LHCN-M2 (cell line): ENCODE measurements around the gene FXYD4. TPM values are rescaled to one million over a fixed set of nuclear protein-coding genes. Genes with fewer than 3 reads are reported as not detected.
"Not testable (repeated sequence)": the region's sequence is repeated elsewhere in the genome, so short reads cannot be mapped to it uniquely, and the experiment has no call there.

ENCODE experiments used
- DNase-seq: peaks from one replicate; pipeline ENCODE4 v3.0.0-alpha.2; 2012; ENCODE audit warnings: low read depth
- total RNA-seq: library from RNA; depleted of rRNA; stranded (reverse); fragments of >200 nt; gene quantifications from 2 replicates; pipeline ENCODE4 v1.2.3, GENCODE V29; 2014; rRNA removed

Gene FXYD4
- total RNA-seq, 1 experiment from 2014 or later: not detected

DNA sequence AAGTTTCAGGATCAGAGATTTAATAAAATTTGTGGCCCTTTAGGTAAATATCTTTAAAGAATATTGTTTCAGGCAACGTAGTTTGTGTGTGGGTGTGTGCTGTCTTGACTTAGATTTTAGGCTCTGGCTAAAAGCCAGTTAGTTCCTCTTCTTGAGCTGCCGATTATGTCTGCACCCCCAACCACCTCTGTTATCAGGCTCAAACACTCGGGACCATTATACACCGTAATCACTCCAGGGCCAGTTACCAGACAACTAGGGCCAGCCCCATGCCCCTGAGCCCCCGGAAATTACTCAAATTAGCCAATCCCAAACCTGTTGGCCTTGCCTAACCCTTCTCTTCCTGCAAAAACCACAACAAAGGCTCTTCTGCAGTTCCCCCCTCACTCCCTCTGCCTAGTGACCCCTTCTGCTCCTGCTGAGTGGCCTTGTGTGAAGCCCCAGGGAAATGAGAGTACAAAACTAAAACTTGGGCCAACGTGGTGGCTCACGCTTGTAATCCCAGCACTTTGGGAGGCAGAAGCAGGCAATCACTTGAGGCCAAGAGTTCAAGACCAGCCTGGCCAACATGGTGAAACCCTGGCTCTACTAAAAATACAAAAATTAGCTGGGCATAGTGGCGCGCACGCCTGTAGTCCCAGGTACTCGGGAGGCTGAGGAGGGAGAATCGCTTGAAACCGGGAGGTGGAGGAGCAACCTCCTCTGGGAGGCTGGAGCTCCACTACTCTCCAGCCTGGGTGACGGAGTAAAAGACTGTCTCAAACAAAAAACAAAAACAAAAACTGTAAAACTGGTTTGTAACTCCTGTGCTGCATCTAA is 46.7 kb downstream of the FXYD4 start:
- no peak for DNase-seq

DNA sequence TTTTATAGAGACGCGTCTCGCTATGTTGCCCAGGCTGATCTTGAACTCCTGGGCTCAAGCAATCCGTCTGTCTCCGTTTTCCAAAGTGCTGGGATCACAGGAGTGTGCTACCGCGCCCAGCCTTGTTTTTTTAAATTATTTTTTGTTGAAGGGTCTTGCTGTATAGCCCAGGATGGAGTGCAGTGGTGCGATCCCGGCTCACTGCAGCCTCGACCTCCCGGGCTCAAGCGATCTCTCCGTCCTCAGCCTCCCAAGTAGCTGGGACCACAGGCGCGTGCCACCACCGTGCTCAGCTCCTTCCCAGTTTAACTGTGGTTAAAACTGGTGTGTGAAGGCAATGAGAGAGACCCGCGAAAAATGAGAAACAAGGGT is 48.5 kb downstream of the FXYD4 start:
- DNase-seq: no peak

DNA sequence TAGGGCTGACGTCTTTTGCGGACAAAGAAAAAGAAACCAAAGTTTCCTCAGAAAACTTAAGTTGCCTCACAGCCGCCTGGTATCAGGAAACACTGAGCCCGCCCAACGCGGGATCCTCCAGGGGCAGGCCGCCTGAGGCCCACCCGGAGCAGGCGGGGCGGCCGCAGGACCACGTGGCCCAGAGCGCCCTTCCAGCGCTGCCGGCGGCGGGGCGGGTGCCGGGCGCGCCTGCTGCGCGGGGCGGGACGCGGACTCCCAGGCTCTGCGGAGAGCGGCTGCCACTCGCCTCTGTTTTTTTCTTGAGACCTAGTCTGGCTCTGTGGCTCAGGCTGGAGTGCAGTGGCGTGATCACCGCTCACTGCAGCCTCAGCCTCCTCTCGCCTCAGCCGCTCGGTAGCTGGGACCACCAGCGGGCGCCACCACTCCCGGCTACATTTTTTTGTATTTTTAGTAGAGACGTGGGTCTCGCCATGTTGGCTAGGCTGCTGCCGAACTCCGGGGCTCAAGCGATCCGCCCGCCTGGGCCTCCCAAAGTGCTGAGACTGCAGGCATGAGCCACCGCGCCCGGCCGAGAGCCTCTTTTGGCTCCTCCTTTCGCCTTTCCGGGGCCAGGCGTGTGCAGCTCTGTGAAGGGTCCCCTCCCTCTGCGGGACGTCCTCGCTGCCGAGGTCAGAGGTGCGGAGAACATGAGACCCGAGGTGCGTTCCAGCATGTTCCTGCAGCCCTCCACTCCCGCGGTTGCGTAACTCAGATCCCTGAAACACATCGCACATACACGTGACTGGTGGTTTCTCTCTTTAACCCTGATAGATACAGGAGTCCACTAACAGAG is 49.1 kb downstream of the FXYD4 start:
- peak; percentile 84 for DNase-seq

DNA sequence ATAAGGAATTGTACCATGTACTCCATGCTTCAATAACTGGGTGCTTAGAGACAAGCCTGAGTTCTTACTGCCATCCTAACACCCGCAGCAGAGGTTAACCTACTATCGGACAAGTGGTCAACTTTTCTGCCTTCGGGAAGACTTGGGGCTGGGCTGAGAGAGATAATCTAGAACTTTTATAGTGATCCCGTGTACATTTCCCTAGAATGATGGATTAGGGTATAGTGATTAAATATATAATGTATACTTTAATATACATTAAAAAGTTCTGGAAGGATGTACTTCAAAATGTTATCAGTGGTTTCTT is 49.7 kb downstream of the FXYD4 start:
- DNase-seq: no peak

DNA sequence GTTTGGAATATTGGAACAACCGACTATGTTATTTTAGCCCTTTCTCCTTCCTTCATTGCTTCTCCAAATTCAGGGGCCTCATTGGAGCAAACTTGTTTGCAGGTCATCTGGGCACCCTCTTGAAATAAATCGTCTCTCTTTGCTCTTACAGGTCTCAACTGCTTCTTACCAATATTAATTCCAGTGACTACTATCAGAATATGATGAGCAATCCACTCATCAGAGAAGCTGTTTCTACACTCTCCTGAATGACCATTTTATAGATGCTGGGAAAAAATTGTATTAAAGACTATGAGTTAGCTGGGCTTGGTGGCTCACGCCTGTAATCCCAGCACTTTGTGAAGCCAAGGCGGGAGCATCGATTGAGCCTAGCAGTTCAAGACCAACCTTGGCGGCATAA is 50.1 kb downstream of the FXYD4 start:
- peak; percentile 13 for DNase-seq

DNA sequence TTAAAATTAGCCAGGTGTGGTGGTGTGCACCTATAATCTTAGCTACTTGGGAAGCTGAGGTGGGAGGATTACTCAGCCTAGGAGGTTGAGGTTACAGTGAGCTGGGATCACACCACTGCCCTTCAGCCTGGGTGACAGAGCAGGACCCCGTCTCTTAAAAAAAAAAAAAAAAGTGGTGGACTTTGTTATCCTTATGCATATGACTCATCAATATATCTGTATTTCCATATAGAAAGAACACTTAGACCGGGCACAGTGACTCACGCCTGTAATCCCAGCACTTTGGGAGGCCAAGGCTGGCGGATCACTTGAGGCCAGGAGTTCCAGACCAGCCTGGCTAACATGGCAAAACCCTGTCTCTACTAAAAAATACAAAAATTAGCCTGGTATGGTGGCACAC is 50.5 kb downstream of the FXYD4 start:
- DNase-seq: not testable (repeated sequence)

DNA sequence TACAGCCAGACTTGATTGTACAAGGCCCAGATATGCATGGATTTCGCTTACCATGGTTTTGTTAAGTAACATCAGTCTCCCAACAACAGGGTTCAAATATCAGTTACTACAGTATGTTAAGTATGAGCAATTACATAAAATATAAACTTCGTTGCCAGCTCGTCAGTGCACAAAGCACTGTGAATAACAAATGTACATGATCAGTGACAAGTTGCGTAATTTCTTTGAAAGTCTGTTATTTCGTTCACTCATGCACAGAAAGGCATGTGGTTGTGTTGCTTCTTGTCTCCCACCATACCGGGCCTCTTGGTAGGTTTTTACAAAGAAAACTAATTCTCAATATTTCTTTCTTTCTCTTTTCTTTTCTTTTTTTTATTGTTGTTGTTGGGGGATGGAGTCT is 53.0 kb downstream of the FXYD4 start:
- DNase-seq: no peak

Other genes starting within 250 kb of the FXYD4 start
- gene CSGALNACT2, start 233.2 kb upstream of the FXYD4 start, total RNA-seq: 13.1 and 13.4 TPM in 2 replicates
- gene RASGEF1A, start 104.6 kb upstream of the FXYD4 start, total RNA-seq: not detected in 2 replicates
- 237 and 256 TPM in 2 replicates for gene HNRNPF, start 37.5 kb downstream of the FXYD4 start, total RNA-seq
- 6.0 and 6.7 TPM in 2 replicates for gene ZNF487, start 65.5 kb downstream of the FXYD4 start, total RNA-seq
- gene ZNF239, start 203.0 kb downstream of the FXYD4 start, total RNA-seq: 4.1 and 4.9 TPM in 2 replicates
- 6.2 and 6.4 TPM in 2 replicates for gene ZNF485, start 234.8 kb downstream of the FXYD4 start, total RNA-seq